Kidney glomerular epithelial cell (primary cell): ENCODE results near the gene GLRX5.

Source experiments
- DNase-seq: peaks from one replicate; lab custom pipeline; 2025; lab: John Stamatoyannopoulos, UW

GLRX5 gene

DNA sequence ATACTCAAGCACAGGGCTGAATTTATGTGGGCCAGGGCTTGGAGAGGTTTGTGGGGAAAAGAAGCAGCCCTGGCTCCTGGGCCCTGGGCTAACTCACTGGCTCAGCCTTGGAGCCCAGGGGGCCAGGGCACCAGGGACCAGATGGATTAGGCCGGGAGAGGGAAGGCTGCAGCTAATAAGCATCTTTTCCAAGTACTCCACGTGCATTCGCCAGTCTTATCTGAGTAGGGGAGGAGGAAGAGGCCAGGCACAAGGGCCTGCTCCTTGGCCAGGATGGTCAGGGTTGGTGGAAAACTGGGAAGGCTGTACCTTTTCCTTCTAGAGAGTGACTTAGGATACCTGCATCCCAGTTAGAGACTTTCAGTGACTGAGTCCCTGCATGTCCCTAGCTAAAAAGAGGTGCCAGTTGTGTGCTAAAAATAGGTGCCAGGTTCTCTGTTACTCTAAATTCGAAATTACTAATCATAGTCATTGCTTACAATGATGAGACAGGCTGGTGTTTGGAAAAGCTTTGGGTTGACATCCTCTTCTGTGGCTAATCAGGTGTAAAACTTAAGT, 1.3 kb downstream of the GLRX5 start:
- no peak for DNase-seq

DNA sequence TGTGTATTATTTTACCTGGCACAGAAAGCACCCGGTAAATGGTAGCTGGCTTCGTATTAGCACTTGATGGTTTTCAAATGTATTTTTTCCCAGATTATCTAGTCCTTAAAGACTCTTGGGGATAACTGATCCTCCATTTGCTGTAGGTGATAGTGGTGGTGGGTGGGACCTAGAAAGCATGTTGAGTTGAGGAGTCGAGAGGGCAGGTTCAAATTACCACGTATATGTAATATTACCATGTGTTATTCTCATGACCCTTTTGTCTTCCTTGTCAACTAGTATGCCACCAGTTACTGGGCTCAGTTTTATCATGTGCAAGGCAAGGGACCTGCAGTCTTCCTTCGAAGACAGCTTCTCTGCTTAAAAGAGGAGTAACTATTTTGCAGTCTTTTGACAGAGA, 1.8 kb downstream of the GLRX5 start:
- DNase-seq = no peak

DNA sequence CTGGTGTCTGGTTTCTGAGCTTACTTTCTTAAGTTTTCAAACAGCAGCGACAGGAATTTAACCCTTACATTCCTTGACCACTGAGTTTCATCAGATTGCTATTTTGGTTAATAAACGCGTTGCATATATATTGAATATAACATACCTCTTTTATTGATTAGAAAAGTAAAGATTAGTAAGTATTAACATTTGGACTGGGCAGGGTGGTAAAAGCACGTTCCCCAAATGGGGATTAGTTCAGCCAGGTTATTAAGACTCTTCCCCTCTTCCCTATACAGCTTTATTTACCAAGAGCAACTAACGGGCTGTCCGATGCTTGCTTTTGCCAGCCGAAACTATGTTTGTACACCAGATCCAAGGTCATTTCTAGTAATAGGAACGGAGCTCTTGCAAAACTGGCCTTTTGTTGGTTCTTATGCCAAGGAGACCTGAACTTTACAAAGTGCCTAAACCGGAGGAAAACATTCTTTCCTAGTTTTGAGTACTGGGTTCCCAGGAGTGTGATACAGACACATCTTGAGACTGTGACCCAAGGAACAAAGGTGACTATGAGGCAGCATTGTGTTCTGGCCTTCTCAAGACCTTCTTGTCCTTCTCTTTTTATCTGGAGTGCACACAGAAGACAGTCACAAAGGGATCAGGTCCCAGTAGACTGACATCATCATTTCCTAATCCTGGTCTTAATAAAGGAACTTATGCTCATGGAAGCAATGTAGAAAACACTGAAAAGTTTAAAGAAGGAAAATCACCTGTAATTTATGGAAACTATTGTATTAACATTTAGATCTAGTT, 2.6 kb downstream of the GLRX5 start:
- DNase-seq = no peak

DNA sequence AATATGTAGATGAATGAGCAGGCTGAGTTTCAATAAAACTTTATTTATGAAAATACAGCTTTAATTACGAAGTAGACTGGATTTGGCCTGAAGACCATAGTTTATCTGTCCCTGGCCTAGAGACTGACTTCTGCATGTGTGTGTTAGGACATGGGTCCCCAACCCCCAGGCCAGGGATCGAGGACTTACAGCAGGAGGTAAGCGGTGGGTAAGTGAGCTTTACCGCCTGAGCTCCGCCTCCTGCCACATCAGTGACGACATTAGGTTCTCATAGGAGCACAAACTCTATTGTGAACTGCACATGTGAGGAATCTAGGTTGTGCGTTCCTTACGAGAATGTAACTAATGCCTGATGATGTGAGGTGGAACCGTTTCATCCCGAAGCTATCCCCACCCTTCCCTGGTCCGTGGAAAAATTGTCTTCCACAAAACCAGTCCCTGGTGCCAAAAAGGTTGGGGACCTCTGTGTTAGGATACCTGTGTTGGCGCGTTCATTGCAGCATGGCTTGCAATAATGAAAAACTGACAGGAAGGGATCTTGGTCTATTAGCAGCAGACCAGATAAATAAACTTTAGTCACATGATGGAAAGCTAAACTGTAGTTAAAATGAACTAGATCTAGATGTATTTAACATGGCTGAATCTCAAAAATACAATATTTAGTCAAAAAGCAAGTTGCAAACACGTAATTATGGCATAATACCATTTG, 4.1 kb downstream of the GLRX5 start:
- DNase-seq = no peak

DNA sequence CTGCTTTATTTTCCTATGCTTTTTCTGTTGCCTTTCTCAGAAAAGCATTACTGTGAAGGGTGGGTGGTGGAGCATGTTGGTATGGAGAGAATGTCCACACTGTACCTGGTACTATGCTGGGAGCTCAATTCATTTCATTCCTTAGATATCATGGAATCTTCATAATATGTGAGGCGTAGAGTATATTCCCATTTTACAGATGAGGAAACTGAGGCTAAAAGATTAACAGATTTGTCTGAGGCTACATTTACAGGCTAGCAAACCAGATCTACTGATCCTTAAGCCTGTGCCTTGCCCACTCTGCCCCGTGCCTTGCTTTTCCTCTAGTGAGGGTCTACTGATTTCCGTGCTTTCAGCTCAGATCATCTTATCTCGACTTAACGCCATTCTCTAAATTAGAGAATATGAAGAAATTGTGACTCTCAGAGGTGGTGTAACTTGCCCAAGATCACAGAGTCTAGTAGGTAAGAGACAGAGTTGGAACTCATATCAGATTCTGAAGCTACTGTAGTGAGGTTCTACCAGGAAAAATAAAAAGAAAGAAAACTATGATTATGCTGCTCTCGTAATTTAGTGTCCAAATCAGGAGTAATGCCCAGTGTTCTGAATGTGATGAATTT, 5.5 kb downstream of the GLRX5 start:
- DNase-seq = no peak

DNA sequence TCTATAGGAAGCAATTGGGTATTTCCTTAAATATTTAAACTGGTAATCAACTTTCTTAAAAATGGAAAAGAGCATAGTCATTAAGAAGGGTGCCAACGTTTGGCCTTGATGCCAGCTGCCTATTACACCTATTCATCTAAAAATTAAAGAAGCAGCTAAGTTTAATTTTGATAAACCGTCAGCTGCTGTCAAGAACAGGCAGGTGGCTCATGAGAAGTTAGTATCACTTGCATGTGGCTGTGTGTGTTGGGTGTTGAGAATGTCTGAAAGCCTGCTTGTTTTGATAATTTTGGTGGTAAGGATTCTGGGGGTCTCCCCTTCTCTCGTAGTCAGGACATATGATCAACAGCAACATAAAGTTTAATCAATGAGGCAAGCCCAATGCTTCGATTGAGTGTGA, 6.5 kb downstream of the GLRX5 start:
- no peak for DNase-seq

DNA sequence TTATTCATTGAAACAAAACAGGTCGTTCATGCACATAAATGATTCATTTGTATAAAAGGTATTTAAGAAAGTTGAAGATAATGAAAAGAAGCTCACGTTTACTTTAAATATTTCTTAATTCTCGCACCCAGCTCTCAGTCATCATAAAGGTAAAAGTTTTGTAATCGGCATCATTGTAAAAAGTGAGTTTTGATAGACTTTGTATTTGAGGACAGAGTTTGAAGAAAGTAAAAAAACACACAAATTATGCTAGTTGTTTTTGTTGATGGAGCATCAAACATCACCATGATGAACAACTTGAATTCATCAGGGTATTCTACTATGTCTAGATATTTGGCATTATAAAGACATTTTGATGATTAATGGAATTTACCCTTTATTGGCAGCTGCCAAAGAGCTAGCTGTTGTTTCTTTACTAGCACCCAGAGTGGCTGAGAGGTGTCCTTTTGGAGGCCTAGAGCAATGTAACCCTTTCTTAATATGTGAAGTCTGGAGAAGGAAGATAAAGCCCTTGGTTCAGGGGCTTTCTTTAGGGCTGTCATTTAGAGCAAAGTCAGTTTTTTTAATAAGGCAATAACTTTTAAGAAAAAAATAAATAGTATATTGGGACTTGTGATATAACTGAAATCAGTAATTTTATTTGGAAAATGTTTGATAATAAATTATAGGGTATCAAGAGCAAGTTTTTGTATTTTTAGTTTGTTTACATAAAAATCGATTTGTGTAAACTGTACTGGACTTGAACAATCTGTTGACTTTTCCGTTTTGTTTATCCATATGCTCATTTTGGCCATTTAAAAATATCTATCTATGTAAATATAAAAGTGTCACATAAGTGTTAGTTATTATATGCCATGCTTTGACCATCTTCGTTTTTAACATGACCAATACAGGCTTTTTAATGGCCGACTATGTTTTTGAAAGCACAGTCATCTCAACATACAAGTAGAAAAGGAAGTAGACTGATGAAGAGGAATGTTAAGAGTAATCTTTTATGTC, 7.4 kb downstream of the GLRX5 start:
- DNase-seq = no peak

DNA sequence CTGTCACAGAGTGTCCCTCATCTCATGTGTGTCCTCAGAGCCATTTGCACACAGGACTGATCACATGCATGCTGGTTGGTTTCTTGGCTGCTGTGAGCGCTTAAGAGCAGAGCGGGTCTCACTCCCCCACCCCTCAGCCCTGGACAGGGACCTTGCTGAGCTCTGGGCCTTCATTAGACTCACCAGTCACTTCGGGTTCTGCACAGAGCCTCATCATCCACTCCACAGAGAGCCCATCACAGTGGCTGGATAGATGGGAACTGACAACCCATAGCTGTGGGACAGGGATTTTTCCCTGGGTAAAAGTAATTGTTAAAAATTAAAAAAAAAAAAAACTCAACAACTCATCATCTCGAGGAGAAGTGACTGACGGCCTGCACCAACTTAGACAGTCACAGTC, 8.2 kb downstream of the GLRX5 start:
- DNase-seq = no peak

DNA sequence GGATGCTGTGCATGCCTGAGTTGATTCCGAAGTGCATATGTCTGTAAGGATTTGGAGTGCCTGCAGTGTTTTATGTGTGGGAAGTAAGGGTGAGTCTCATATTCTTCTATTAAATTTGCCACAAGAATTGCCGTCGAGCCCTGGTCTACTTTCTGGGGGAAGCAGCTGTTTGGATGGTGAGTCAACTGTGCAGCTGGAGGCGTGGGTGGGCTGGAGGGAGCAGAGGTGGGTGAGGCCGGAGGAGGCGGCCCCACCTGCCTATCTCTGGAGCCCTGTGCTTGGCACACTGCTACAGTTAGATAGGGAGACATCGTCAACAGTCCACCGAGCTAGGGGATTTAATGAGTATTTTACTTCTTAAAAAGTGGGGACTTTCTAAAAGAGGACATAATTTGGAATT, 9.7 kb downstream of the GLRX5 start:
- DNase-seq = no peak

DNA sequence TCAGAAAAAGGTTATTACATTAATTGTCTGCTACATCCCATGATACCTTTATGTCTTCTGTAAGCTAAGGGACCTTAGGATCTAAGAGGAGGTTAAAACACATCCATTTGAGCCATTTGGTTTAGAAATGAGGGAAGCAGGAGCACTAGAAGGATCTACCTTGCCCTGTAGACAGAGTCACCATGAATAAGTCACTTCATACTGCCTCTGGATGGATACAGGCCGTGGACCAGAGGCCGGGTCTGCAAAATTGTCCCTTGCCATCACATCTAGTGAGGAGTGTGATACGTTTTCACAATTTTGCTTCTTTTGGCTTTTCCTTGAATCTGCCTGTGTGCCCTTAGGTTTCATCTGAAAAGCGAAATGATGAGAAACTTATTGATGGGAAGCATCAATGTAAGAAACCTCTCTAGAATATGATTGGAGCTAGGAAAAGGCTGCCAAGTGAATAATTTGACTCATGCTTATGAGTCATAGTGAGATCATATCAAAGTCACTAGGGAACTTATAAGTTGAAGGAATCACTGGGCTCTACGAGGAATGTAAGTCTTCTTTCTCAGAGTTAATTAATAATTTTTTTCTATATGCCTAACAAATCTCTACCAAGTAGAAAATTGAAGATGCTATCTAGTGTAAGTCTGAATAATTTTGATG, 10.8 kb downstream of the GLRX5 start:
- DNase-seq = peak; percentile 85

DNA sequence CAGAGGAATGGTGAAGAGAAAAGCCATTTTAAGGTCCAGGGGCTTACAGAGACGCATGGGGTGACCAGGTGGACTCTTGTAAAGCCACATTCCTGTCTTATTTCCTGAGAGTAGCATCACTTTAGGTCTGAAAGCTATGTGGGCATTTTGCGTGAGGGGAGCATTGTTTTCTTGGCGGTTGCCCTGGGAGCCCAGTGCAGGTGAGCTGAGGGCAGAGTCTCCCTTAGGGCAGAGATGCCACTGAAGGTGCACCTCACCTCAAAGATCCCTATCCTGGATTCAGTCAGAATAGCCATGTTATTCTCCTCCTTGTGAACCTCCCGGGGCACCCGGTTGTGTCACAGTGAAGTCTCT, 12.4 kb downstream of the GLRX5 start:
- DNase-seq = no peak

DNA sequence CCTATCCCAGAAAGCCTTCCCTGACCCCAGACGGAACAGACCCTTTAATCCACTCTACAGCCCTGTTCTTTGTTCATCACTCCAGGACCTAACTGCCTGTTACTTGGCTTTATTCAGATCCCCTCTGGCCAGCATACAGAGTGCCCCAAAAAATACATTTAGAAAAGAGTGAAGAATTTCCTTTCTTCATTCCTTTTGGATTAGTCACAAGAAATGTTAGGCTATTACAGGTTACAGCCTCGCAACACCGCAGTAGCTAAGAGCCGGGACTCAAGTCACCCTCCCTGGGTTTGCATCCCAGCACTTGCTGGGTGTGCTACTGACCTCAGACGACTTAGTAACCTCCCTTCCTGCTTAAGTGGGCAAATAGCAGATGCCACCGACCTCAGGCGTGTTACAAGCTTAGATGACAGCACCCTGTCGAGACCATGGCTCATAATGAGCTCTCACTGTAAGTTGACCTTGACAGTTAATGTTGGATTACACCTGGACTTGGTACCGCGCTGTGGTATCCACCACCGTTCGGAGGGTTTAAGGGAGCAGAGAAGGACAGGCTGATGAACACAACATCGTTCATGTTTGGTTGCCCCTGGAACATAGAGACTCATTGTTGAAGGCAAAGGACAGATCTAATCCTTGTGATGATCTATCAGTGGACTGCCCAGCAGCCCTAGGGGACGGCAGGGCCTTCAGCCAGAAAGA, 12.9 kb downstream of the GLRX5 start:
- peak; percentile 69 for DNase-seq

DNA sequence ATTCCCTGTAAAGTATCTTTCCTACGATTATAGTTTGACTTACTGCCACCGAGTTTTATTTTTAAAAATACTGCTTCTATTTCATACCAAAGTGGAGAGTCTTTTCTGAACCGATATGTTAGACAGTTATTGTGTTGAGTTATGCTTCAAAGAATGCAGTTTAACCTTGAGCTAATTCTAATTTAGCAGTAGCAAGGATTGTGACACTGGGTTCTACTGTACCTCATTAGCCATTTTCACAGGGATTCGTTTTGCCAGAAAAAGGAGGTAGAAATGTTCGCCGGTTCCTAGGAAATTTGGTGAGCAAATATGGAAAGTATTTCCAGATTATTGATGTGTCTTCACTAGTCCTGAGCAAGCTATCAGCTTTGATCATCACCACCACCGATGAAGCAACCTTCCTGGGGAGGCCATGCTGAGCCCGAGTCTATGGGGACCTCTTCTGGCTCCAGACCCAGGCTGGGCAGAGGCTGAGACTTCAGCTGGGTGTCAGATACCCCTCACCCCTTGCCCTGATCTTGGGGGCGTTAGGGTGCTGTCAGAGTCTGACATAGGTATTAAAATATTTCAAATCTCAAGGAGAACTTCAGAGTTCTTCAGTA, 13.6 kb downstream of the GLRX5 start:
- DNase-seq = no peak

DNA sequence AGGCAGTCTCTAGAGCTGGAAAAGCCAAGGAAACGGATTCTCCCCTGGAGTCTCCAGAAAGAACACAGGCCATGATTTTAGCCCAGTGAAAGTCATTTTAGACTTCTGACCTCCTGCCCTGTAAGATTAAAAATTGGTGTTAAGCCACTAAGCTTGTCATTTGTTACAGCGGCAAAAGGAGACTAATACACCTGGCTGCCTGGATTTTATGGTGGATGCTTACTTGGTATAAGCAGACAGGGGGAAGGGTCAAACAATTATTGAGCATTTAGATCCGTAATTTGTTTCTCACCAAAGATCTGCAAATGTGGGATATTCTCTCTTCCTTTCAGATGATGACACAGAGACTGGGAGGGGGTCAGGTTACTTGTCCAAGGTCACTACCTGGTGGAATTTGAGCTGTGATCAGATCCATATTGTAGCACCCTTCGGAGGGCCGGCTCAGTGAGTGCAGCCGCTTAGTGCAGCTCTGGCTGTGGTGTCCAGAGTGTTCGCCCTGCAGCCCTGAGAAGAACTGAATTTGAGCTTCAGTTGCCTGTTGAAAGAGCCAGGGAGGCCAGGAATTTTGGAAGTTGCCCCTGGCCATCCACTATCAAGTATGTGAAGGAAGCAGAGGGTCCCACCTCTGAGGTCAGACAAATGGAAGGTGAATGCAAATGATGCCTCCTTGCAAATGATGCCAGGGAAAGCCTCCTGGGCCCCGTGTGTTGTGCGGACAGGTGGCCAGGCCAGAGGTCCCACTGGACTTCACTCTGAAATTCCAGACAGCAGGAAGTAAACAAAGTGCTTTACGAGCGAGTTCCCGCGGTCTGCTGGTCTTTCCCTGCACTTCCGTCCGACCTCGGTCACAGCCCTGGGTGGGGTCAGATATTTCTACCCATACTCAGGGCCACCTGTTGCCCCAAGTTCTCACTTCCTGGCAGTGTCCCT, 15.1 kb downstream of the GLRX5 start:
- DNase-seq = no peak

DNA sequence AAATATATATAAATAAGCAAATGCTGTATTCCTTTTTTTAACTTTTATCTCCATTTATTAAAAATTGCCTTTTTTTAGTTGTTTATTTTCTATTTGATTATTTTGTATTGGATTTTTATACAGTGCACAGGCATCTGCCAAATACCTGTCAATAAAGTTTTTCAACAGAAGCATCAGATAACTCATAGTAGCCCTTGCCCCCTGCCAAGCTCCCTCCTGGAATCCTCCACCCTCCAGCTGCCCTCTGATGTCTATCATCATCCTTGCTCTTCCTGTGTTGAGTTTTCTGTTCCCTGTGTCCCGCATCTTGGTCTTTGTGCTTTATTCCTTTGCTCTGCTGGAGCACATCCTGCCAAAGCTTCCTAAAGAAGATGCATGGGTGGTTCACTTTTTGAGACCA, 16.6 kb downstream of the GLRX5 start:
- DNase-seq = no peak

DNA sequence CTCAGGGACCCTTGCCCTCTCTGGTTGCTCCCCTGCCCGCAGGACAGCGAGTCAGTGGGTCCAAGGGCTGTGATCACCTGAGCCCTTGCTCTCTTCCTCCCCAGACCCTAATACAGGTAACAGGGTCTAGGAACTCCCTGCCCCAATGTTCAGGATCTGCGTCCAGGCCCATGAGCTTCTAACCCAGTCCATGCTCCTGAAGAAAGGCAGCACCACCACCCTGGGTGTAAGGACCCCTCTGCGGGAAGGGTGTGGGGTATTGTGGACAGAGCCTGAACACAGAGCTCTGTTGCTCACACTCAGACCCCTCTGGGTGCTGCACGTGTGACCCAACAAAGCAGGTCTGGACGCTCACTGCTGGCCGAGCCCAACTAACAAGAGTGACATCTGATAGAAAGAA, 18.3 kb downstream of the GLRX5 start:
- DNase-seq = no peak

DNA sequence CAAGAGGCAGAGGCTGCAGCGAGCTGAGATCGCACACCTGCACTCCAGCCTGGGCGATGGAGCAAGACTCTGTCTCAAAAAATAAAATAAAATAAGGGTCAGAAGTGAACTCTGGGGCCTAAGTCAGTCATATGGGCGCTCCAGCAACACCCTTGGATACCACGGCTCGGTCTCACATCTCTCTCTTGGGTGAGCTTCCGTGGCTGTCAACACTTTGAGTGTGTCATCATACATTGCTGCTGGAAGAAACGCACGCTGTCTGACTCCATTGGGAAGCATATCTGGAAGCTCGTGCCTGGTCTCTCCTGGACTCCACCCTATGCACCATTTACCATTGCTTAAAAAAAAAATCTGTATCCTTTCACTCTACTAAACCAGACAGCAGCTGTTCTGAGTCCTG, 20.2 kb downstream of the GLRX5 start:
- no peak for DNase-seq

DNA sequence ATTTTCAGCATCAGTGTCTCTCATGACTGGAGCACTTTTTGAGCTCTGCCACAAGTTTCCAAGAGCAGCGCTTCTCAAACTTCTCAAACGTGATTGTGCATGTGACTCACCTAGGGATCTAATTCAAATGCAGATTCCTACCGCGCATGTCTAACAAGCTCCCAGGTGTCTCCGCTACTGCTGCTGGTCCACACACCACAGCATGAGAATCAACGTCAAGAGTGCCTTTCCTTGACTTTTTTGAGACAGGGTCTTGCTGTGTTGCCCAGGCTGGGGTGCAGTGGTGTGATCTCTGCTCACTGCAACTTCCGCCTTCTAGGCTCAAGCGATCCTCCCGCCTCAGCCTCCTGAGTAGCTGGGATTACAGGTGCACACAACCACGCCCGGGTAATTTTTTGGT, 22.4 kb downstream of the GLRX5 start:
- no peak for DNase-seq

DNA sequence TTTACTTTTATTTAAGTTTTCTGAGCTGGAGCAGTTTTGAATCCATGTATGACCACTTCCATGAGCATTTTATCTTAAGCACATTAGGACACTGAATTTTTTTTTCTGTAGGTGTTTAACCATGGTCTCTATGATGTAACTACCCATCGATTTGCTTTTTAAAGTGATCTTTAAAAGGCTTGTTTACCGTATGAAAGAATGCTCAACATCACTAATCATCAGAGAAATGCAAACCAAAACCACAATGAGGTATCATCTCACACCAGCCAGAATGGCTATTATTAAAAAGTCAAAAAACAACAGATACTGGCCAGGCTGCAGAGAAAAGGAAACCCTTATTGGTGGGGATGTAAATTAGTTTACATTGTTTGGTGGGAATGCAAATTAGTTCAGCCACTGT, 23.0 kb downstream of the GLRX5 start:
- DNase-seq = no peak
